Activated CD8-positive, alpha-beta memory T cell treated with anti-CD3 and anti-CD28 coated beads, Interleukin-2, amount 50 U/mL, for 1 hour (primary cell): ENCODE data around the gene CD164L2.
"Not testable (repeated sequence)": the region's sequence is repeated elsewhere in the genome, so short reads cannot be mapped to it uniquely, and the experiment has no call there.

Source experiments
- DNase-seq: peaks from one replicate; pipeline ENCODE4 v3.0.0-alpha.2; 2020; ENCODE audit errors: extremely low read depth

The CD164L2 gene

GRCh38 chr1:27384797-27385196 lies 1.7 kb upstream of the CD164L2 start:
- DNase-seq: not testable (repeated sequence)

GRCh38 chr1:27383661-27384060 lies 528 bp upstream of the CD164L2 start:
- no peak for DNase-seq

- DNase-seq: no peak
These were observed 967 bp downstream of the CD164L2 start for GRCh38 chr1:27381969-27382762.

- DNase-seq: no peak
These were observed 2.1 kb downstream of the CD164L2 start for GRCh38 chr1:27380766-27381733.

- no peak for DNase-seq
These were observed 2.9 kb downstream of the CD164L2 start for GRCh38 chr1:27380224-27380623.

GRCh38 chr1:27379564-27380122 lies 3.5 kb downstream of the CD164L2 start:
- DNase-seq: no peak

- no peak for DNase-seq
These were observed 5.2 kb downstream of the CD164L2 start for GRCh38 chr1:27377760-27378495.

GRCh38 chr1:27374362-27375086 lies 8.6 kb downstream of the CD164L2 start, which contains the start of gene FCN3:
TSS of gene FCN3 (minus strand) at chr1:27374824. CDS start at chr1:27374818, 6 bp downstream.
- DNase-seq: no peak

- no peak for DNase-seq
These were observed 10.1 kb downstream of the CD164L2 start for GRCh38 chr1:27372808-27373690.

GRCh38 chr1:27372022-27372807 lies 10.9 kb downstream of the CD164L2 start:
- no peak for DNase-seq

GRCh38 chr1:27368869-27369582 lies 14.1 kb downstream of the CD164L2 start:
- no peak for DNase-seq

GRCh38 chr1:27367160-27367650 lies 15.9 kb downstream of the CD164L2 start:
- DNase-seq: no peak

GRCh38 chr1:27366411-27367159 lies 16.5 kb downstream of the CD164L2 start, which contains the start of gene MAP3K6:
TSS of gene MAP3K6 (minus strand) at chr1:27366961. CDS start at chr1:27366597, 364 bp downstream.
- no peak for DNase-seq

GRCh38 chr1:27366113-27366410 lies 17.1 kb downstream of the CD164L2 start:
- DNase-seq: no peak

- no peak for DNase-seq
These were observed 17.6 kb downstream of the CD164L2 start for GRCh38 chr1:27365372-27366112.

GRCh38 chr1:27364696-27365371 lies 18.3 kb downstream of the CD164L2 start:
- DNase-seq: no peak
